Measurements from ENCODE around the gene KRTAP2-2.

GRCh38 chr17:41103896-41104295, 48.9 kb upstream of the KRTAP2-2 start:
- TF ChIP-seq CTCF (IDR thresholded peaks at IDR 0.05) = no peak
- no peak for TF ChIP-seq EZH2 (IDR thresholded peaks at IDR 0.05)

All from neural progenitor cell (in vitro differentiated cells).